Effector memory CD4-positive, alpha-beta T cell (primary cell): Measurements from ENCODE around the gene VIT.
"Not testable (repeated sequence)": the region's sequence is repeated elsewhere in the genome, so short reads cannot be mapped to it uniquely, and the experiment has no call there.

ENCODE experiments used
- DNase-seq, 3 donors: peaks; one replicate each; pipeline ENCODE4 v3.0.0-alpha.2; 2020
- H3K27ac ChIP-seq: 2 replicates; pipeline ENCODE4 v1.7.0; 2013; ENCODE audit warnings: mild to moderate bottlenecking, low read length, moderate library complexity; ENCODE audit not compliant: insufficient read depth, poor library complexity, severe bottlenecking
- H3K27me3 ChIP-seq: replicated peaks from 2 replicates; pipeline ENCODE4 v1.7.0; 2013; ENCODE audit warnings: mild to moderate bottlenecking, low read length; ENCODE audit not compliant: insufficient read depth, control insufficient read depth, poor library complexity, severe bottlenecking
- H3K36me3 ChIP-seq: 2 replicates; pipeline ENCODE4 v1.7.0; 2013; ENCODE audit warnings: mild to moderate bottlenecking, low read length, moderate library complexity; ENCODE audit not compliant: control insufficient read depth, insufficient read depth
- H3K4me1 ChIP-seq: 2 replicates; pipeline ENCODE4 v1.7.0; 2013; ENCODE audit warnings: low read length, mild to moderate bottlenecking; ENCODE audit not compliant: control insufficient read depth, insufficient read depth, poor library complexity, severe bottlenecking
- H3K4me3 ChIP-seq: 2 replicates; pipeline ENCODE4 v1.7.0; 2013; ENCODE audit warnings: low read length, low read depth, mild to moderate bottlenecking; ENCODE audit not compliant: insufficient read depth, poor library complexity, severe bottlenecking
- H3K9me3 ChIP-seq: 2 replicates; pipeline ENCODE4 v1.7.0; 2013; ENCODE audit warnings: mild to moderate bottlenecking, low read length, moderate library complexity; ENCODE audit not compliant: control insufficient read depth

The VIT gene

DNA sequence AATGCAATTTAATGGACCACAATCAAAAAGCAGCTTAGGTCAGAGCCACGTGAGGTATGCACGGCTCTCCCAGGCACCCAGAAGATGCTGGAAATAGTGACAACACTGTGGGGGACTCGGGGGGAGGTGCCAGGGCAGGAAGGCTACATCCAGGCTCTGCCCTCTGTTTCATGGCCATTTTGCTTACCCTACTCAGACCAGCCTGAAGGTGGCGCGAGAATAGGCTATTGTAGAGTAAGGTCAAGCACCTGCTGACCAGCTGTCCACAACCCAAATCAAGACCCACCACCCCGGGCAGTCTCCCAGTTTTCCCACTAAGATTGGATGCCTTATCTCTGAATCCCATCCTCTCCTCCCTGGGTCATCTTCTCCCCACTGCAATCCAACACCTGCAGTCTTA is 115.7 kb downstream of the VIT start:
- H3K27me3 ChIP-seq: no peaks in the 10 kb centered on the region
- DNase-seq: no peak
- no peaks in the 10 kb centered on the region for H3K9me3 ChIP-seq
- H3K27ac ChIP-seq: no peak overlapping the region
- no peak overlapping the region for H3K4me3 ChIP-seq
- H3K4me1 ChIP-seq: no peaks in the 10 kb centered on the region
- no peaks in the 10 kb centered on the region for H3K36me3 ChIP-seq

DNA sequence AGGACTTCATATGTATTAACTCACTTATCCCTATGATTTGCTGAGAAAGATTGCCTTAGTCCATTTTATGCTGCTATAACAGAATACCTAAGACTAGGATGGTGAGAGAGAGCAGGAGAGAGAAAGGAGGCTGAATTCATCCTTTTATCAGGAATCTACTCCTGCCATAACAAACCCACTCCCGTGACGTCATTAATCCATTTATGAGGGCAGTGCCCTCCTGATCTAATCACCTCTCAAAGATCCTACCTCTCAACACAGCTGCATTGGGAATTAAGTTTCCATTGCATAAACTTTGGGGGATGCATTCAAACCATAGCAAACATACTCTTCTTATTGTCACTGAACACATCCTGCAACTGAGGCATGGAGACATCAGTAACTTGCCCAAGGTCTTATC is 122.0 kb downstream of the VIT start:
- no peak overlapping the region for H3K27ac ChIP-seq
- H3K36me3 ChIP-seq: no peaks in the 10 kb centered on the region
- no peaks in the 10 kb centered on the region for H3K27me3 ChIP-seq
- H3K4me3 ChIP-seq: no peak overlapping the region
- H3K9me3 ChIP-seq: no peaks in the 10 kb centered on the region
- no peak for DNase-seq
- no peaks in the 10 kb centered on the region for H3K4me1 ChIP-seq

DNA sequence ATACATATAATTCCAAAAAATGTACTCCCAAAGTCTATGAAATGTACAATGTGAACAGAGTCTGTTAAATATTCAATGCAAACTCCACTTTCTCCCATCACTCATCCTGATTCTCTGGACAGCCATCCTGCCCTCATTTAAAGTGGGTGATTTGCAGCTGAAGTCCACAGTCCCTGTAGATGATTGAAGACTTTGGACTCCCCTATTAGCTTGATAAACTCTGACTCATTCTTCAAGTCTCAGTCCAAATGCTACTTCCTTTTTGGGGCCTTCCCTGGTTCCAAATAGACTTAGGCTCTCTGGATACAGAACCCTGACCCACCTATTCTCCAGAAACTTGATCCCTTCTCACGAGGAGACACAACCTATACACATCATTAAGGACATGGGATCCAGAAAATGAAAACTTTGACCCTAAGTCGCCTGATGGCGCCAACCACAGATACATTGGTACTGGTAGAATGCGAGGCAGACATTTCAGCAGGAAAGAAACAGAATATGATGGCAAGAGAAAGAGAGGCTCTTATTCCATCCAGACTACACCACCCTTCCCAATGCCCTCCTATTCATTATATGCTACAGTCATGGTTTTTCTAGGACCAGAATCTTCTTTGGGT is 122.7 kb downstream of the VIT start:
- H3K27me3 ChIP-seq: no peaks in the 10 kb centered on the region
- no peak for DNase-seq
- H3K27ac ChIP-seq: no peak overlapping the region
- H3K36me3 ChIP-seq: no peaks in the 10 kb centered on the region
- H3K4me3 ChIP-seq: no peak overlapping the region
- H3K4me1 ChIP-seq: no peaks in the 10 kb centered on the region
- H3K9me3 ChIP-seq: no peaks in the 10 kb centered on the region

DNA sequence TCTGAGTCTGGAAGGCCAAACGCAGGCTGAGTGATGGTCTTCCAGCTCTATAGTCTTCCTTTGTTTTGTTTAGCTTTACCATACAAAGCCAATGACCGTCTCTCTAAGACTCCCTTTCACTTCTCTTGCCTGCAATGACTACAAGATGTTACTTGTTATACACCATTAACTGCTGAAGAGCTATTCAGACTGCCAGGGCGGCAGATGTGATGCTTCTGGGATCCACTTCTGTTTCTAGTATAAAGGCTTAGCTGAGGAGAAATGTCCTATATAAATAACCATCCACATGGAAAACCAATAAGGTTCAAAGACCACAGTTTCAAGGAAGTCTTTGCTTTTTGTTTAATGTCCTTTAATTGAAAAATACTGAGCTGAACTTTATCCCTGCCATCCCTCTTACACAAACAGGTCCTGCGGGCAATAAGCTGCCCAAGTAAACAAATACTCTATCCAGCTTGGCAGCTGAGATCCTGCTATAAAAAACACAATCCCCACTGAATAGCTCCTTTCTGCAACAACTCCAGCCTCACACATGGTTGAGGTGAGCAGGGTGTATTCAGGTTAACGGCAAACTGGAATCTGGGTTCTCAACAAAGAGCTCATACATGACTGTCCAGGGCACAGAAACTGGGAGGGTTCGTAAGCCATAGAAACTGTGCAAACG is 124.6 kb downstream of the VIT start:
- DNase-seq: no peak
- no peaks in the 10 kb centered on the region for H3K4me1 ChIP-seq
- no peaks in the 10 kb centered on the region for H3K36me3 ChIP-seq
- no peak overlapping the region for H3K27ac ChIP-seq
- no peaks in the 10 kb centered on the region for H3K27me3 ChIP-seq
- no peaks in the 10 kb centered on the region for H3K9me3 ChIP-seq
- H3K4me3 ChIP-seq: no peak overlapping the region

DNA sequence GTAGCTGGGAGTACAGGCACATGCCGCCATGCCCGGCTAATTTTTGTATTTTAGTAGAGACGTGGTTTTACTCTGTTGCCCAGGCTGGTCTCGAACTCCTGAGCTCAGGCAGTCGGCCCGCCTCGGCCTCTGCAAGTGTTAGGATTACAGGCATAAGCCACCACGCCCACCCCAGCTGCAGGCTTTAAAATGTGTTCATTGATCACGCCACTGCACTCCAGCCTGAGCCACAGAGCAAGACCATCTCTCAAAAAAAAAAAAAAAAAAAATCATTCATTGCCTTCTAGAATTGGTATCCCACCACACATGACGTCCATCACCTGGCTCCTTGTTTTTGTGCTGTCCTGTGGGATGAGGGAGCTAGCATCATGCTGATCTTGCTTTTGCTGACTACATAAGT is 127.4 kb downstream of the VIT start:
- Histone ChIP-seq H3K4me1 (no peaks in the 10 kb centered on the region), H3K27ac (no peak overlapping the region), H3K27me3 (no peaks in the 10 kb centered on the region), H3K36me3 (no peaks in the 10 kb centered on the region), H3K9me3 (no peaks in the 10 kb centered on the region), H3K4me3 (no peak overlapping the region)
- no peak for DNase-seq

DNA sequence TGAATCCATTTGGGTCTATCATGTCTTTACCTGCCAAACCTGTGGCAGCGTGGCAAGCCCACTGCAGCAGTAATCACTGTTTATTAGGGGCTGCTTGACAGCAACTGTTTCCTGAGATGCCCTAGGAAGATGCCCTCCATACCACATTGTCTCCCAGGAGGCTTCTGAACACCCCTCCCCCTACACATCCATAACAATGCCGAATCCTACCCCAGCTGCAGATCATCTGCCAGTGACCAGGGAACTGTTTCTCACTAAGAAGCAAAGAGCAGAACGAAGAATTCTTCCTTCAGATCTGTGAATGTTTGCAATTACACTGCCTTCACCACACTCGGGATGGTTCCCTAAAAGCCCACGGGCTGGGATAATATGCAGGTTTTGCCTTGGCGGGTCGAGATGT is 127.8 kb downstream of the VIT start:
- DNase-seq: no peak
- H3K27ac ChIP-seq: no peak overlapping the region
- no peaks in the 10 kb centered on the region for H3K9me3 ChIP-seq
- H3K4me1 ChIP-seq: no peaks in the 10 kb centered on the region
- no peaks in the 10 kb centered on the region for H3K27me3 ChIP-seq
- H3K4me3 ChIP-seq: no peak overlapping the region
- no peaks in the 10 kb centered on the region for H3K36me3 ChIP-seq

DNA sequence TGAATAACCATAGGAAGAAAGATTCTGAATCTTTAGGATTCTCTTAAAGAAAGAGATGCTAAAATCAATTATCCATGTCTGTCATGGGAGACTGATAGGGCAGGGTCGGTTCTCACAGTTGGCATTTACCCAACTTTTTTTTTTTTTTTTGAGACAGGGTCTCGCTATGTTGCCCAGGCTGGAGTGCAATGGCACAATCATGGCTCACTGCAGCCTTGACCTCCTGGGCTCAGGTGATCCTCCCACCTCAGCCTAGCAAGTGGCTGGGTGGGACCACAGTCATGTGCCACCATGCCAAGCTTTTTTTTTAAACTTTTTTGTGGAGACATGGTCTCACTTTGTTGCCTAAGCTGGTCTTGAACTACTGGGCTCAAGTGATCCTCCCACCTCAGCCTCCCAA is 128.2 kb downstream of the VIT start:
- H3K36me3 ChIP-seq, H3K27me3 ChIP-seq, H3K4me1 ChIP-seq, DNase-seq, H3K9me3 ChIP-seq, H3K27ac ChIP-seq, H3K4me3 ChIP-seq: not testable (repeated sequence)

DNA sequence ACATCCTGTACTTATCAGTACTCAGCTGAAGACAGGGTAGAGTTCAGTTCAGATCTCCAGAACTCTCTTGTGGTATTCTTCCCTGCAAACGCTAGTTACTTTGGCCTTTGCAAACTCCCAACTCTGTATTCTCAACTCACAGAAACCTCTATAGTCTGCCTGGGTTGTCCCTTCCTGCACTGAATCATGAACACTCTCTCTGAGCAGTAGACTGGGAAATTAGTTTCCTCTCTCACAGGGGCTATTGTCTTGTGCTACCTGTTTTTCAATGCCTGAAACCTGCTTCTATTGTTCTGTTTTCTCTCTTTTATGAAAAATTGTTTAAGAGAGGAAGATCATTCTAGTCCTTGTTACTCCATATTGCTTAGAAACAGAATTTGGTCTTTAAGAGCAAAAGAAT is 134.7 kb downstream of the VIT start:
- H3K4me1 ChIP-seq: no peaks in the 10 kb centered on the region
- no peak overlapping the region for H3K27ac ChIP-seq
- H3K36me3 ChIP-seq: no peaks in the 10 kb centered on the region
- no peaks in the 10 kb centered on the region for H3K9me3 ChIP-seq
- no peaks in the 10 kb centered on the region for H3K27me3 ChIP-seq
- no peak for DNase-seq
- H3K4me3 ChIP-seq: no peak overlapping the region

DNA sequence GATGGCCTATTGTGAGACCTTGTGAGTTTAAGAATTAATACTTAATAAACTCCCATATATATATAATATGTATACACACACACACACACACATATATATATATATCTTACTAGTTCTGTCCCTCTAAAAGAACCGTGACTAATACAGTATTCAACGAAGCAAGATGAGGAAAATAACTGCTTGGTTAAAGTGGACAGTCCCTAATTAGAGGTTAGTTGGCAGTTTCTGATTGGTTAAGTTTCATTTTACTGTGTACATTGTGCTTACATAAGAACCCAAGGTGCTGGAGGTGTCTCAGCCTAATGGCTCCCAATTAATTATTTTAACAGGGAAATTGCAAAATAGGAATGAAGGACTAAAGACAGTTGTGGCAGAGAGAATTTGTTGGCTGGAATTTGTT is 137.7 kb downstream of the VIT start:
- DNase-seq: no peak
- no peak overlapping the region for H3K4me3 ChIP-seq
- H3K27ac ChIP-seq: no peak overlapping the region
- H3K36me3 ChIP-seq: no peaks in the 10 kb centered on the region
- no peaks in the 10 kb centered on the region for H3K27me3 ChIP-seq
- H3K4me1 ChIP-seq: no peaks in the 10 kb centered on the region
- no peaks in the 10 kb centered on the region for H3K9me3 ChIP-seq

DNA sequence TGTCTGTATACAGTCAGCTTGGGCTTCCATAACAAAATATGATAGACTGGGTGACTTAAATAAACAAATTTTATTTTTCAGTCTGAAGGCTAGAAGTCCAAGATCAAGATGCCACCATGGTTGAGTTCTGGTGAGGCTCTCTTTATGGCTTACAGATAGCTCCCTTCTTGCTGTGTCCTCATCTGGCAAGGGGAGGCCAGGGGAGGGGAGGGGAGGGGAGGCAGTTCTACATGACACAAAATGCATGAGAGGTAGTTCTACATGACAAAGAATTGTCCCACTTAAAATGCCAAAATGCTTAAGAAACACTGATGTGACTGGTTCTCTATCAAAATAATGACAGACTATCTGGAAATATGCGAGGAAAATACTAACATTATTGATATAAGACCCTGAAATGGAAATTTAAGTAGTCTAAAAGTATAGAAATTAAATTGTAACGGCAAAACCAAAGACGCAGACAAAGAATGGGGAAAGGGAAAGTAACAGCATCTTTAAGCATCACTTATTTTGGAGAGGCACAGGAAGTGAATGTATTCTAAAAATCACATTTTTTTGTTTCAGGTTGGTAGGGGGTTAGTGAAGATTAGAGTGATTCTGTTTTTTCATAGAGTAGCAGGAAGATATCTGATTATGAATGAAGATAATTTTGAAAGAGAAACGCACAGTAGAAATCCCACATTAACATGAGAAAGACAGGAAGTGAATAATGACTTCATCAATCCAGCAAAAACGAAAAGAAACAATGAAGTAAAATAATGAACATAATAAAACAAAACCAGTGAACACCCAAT is 138.4 kb downstream of the VIT start:
- H3K4me3 ChIP-seq: no peak overlapping the region
- H3K27me3 ChIP-seq: no peaks in the 10 kb centered on the region
- H3K9me3 ChIP-seq: no peaks in the 10 kb centered on the region
- no peaks in the 10 kb centered on the region for H3K4me1 ChIP-seq
- no peak for DNase-seq
- H3K36me3 ChIP-seq: no peaks in the 10 kb centered on the region
- no peak overlapping the region for H3K27ac ChIP-seq
